Sigmoid colon (tissue), 7 donors: ENCODE data around the gene LYVE1. TPM values are rescaled to one million over a fixed set of nuclear protein-coding genes. Genes with fewer than 3 reads are reported as not detected.

Experiments
- DNase-seq: peaks from one replicate; pipeline ENCODE4 v3.0.0-alpha.2; 2019
- H3K27ac ChIP-seq, 4 donors: fragments of 200-600 bp; sonication (generic); one replicate each; pipeline ENCODE4 v1.5.1; 2016 to 2019; ENCODE audit warnings: mild to moderate bottlenecking in 1 of 4
- H3K27me3 ChIP-seq, 3 donors: fragments of 200-600 bp; sonication (generic); one replicate each; pipeline ENCODE4 v1.5.1; 2019; ENCODE audit warnings: mild to moderate bottlenecking in 1 of 3
- H3K36me3 ChIP-seq, 4 donors: fragments of 200-600 bp; sonication (generic); one replicate each; pipeline ENCODE4 v1.5.1; 2016 to 2019
- H3K4me1 ChIP-seq, 4 donors: fragments of 200-600 bp; sonication (generic); one replicate each; pipeline ENCODE4 v1.5.1; 2017 to 2019
- H3K4me3 ChIP-seq, 4 donors: fragments of 200-600 bp; sonication (generic); one replicate each; pipeline ENCODE4 v1.5.1; 2017 to 2019; ENCODE audit warnings: mild to moderate bottlenecking in 2 of 4, moderate library complexity in 1 of 4
- H3K9me3 ChIP-seq, 4 donors: fragments of 200-600 bp in 3 of 4; sonication (generic) in 3 of 4; one replicate each; pipeline versions ENCODE4 v1.5.1 to v1.6.1; 2013 to 2019
- CTCF ChIP-seq, 4 experiments: fragments of 450-650 bp in 3 of 4; fragments of 200-600 bp in 1 of 4; IDR thresholded peaks; one replicate each; pipeline ENCODE4 v1.5.1; 2016 to 2019; ENCODE audit warnings: antibody characterized with exemption in 4 of 4, mild to moderate bottlenecking in 3 of 4, moderate library complexity in 2 of 4
- EP300 ChIP-seq, 4 donors: sonication (generic); formaldehyde crosslinking; IDR thresholded peaks; one replicate each; pipeline ENCODE4 v1.6.1; 2017; ENCODE audit warnings: antibody characterized with exemption in 4 of 4
- POLR2A ChIP-seq, 2 donors: fragments of 450-650 bp; IDR thresholded peaks; one replicate each; pipeline ENCODE4 v1.6.1; 2016; ENCODE audit warnings: antibody characterized with exemption in 2 of 2, mild to moderate bottlenecking in 2 of 2, moderate library complexity in 2 of 2
- POLR2AphosphoS5 ChIP-seq, 4 donors: sonication (generic); formaldehyde crosslinking; IDR thresholded peaks; one replicate each; pipeline ENCODE4 v1.6.1; 2017; ENCODE audit warnings: antibody characterized with exemption in 4 of 4
- WGBS, 2 donors: extraction: QIAGEN DNeasy Blood & Tissue Kit; methylation state at CpG; one replicate each; pipeline ENCODE4 v1.1.7; 2013; 5-methylcytosine and 5-hydroxymethylcytosine counted together
- intact Hi-C: fragments of 100-400 bp; cut with DNase I; formaldehyde crosslinking; loops from one replicate; pipeline ENCODE4 v1.15.1; 2023
- polyA plus RNA-seq, 3 donors: library from polyadenylated mRNA; stranded (reverse); fragments of 200-250 nt; gene quantifications; one replicate each; pipeline ENCODE4 v1.2.3, GENCODE V29; 2013
- total RNA-seq, 4 donors: library from RNA; depleted of rRNA; stranded (reverse); fragments of >200 nt; gene quantifications; one replicate each; pipeline ENCODE4 v1.1.0, GENCODE V29; 2016
- donor health status: healthy with polysubstance abuse.
- donor health status: Bipolar disorder and iron deficiency.
- donor health status: healthy.

Gene LYVE1
- total and polyA plus RNA-seq, 7 donors: 21.3 to 158 (median 41.5) TPM

- Histone ChIP-seq H3K4me1 (no peaks in the 10 kb centered on the region), H3K27ac (no peak overlapping the region), H3K27me3 (no peaks in the 10 kb centered on the region), H3K36me3 (no peaks in the 10 kb centered on the region), H3K9me3 (no peaks in the 10 kb centered on the region), H3K4me3 (no peak overlapping the region)
- DNase-seq: no peak
- no peak for TF ChIP-seq EP300 (IDR thresholded peaks at IDR 0.05)
- TF ChIP-seq POLR2AphosphoS5 (IDR thresholded peaks at IDR 0.05): no peak
- intact Hi-C loops: no loop called here
- 93 to 96% methylated on average over 3 of the region's 3 CpGs for WGBS, 2 donors
Observed at GRCh38 chr11:10551845-10552352, 16.6 kb downstream of the LYVE1 start.

GRCh38 chr11:10551290-10551592 is 17.2 kb downstream of the LYVE1 start:
- Histone ChIP-seq H3K27me3 (no peaks in the 10 kb centered on the region), H3K36me3 (no peaks in the 10 kb centered on the region), H3K27ac (no peak overlapping the region), H3K4me3 (no peak overlapping the region), H3K9me3 (no peaks in the 10 kb centered on the region), H3K4me1 (no peaks in the 10 kb centered on the region)
- TF ChIP-seq CTCF (IDR thresholded peaks at IDR 0.05): no peak
- no peak for TF ChIP-seq POLR2AphosphoS5 (IDR thresholded peaks at IDR 0.05)
- no peak for TF ChIP-seq POLR2A (IDR thresholded peaks at IDR 0.05)
- intact Hi-C loops: no loop called here
- DNase-seq: no peak
- 84 to 85% methylated on average over 4 of the region's 4 CpGs for WGBS, 2 donors

GRCh38 chr11:10550503-10551289 is 17.8 kb downstream of the LYVE1 start:
- no peak overlapping the region for H3K4me3 ChIP-seq
- H3K9me3 ChIP-seq: no peaks in the 10 kb centered on the region
- H3K36me3 ChIP-seq: no peaks in the 10 kb centered on the region
- TF ChIP-seq CTCF (IDR thresholded peaks at IDR 0.05) (no peak), EP300 (IDR thresholded peaks at IDR 0.05) (no peak), POLR2AphosphoS5 (IDR thresholded peaks at IDR 0.05) (no peak), POLR2A (IDR thresholded peaks at IDR 0.05) (no peak)
- no peak overlapping the region for H3K27ac ChIP-seq
- no peaks in the 10 kb centered on the region for H3K27me3 ChIP-seq
- DNase-seq: no peak
- 91 to 92% methylated on average over 3 of the region's 3 CpGs for WGBS, 2 donors
- no peaks in the 10 kb centered on the region for H3K4me1 ChIP-seq
- intact Hi-C loops: no loop called here

- DNase-seq: no peak
- Histone ChIP-seq H3K36me3 (no peaks in the 10 kb centered on the region), H3K27me3 (no peaks in the 10 kb centered on the region), H3K4me1 (peaks cover 0 to 9% (median 4%) of the 10 kb centered on the region in 4 donors), H3K27ac (no peak overlapping the region), H3K4me3 (no peak overlapping the region), H3K9me3 (no peaks in the 10 kb centered on the region)
- intact Hi-C loops: loop anchor here (5.0 kb wide), 1 partner anchor 137 kb away; no protein-coding TSS in a partner anchor
- WGBS, 2 donors: 81 to 84% methylated on average over 7 of the region's 7 CpGs
- no peak for TF ChIP-seq EP300 (IDR thresholded peaks at IDR 0.05)
- no peak for TF ChIP-seq POLR2A (IDR thresholded peaks at IDR 0.05)
- no peak for TF ChIP-seq CTCF (IDR thresholded peaks at IDR 0.05)
- TF ChIP-seq POLR2AphosphoS5 (IDR thresholded peaks at IDR 0.05): no peak
Observed at GRCh38 chr11:10544491-10545465, 23.7 kb downstream of the LYVE1 start.

- Histone ChIP-seq H3K27me3 (no peaks in the 10 kb centered on the region), H3K27ac (no peak overlapping the region), H3K4me1 (peaks cover 0 to 14% (median 5%) of the 10 kb centered on the region in 4 donors), H3K9me3 (no peaks in the 10 kb centered on the region), H3K36me3 (no peaks in the 10 kb centered on the region), H3K4me3 (no peak overlapping the region)
- intact Hi-C loops: loop anchor here (5.0 kb wide), 1 partner anchor 136 kb away; no protein-coding TSS in a partner anchor
- WGBS, 2 donors: 97% methylated on average over 14 of the region's 14 CpGs
- DNase-seq: no peak
- TF ChIP-seq POLR2AphosphoS5 (IDR thresholded peaks at IDR 0.05) (no peak), EP300 (IDR thresholded peaks at IDR 0.05) (no peak), CTCF (IDR thresholded peaks at IDR 0.05) (no peak), POLR2A (IDR thresholded peaks at IDR 0.05) (no peak)
Observed at GRCh38 chr11:10543782-10544181, 24.7 kb downstream of the LYVE1 start.
